Amniotic epithelial cell (primary cell): Measurements from ENCODE around the gene RBBP8NL.

Source experiments
- DNase-seq: peaks from one replicate; pipeline ENCODE4 v3.0.0-alpha.2; 2010; ENCODE audit warnings: low read depth

RBBP8NL gene

DNA sequence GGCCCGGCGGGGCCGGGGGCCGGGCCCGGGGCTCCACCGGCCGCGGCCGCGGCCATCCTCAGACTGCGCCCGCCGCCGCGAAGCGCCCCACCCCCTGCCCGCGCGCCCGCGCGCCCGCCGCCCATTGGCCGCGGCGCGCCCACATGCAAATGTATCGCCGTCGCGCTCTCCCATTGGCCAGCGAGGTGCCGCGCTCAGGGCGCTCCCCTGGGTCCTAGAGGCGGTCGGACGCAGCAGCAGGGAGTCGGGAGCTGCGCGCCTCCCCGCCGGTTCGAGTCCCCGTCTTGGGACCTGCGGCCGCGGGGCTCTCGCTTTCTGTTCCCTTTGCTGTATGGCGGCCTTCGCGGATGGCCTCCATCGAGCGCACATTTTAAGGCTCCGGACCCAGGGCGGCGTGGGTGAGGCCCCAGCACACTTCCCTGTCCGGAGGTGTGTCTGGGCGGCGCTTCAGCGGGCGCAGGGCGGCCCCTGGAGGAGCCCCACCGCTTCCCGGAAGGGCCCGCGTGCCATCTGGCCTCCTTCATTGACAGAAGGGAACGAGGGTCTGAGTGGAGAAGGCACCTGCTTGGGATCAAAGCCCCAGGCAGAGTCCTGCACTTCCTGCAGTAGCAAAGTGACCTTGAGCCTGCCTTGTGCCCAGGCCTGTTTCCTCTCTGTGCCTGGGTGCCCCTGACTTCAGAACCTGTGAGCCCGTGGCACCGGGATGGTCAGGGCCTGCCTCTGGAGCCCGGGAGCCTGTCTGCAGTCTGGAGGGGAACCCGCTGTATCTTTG, 19.9 kb downstream of the RBBP8NL start, which contains the start of gene CABLES2:
Gene CABLES2 (minus strand): TSS at position 65 of the 772 bp plus-strand sequence. CDS start 9 bp downstream, at position 56.
- DNase-seq = peak; percentile 89

DNA sequence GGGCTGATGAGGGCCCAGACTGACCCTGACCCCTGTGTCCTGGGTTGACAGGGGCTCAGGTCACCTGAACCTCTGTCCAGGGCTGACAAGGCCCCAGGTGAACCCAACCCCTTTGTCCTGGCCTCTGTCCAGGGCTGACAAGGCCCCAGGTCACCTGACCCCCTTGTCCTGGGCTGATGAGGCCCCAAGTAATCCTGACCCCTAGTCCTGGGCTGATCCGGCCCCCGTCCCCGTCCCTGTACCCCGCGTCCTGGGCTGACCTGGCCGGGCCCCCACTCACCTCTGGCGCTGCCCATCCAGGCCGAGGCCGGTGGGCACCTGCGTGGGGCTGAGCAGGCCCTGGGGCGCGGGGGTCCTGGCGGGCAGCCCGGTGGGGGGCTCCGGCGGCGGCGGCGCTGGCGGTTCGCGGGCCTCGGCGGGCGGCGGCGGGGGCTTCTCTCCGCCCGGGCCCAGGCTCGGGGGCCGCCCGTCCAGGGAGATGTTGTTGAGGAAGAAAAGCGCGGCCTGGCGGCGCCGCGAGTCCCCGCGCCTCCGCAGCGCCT, 20.6 kb downstream of the RBBP8NL start:
- DNase-seq = no peak

DNA sequence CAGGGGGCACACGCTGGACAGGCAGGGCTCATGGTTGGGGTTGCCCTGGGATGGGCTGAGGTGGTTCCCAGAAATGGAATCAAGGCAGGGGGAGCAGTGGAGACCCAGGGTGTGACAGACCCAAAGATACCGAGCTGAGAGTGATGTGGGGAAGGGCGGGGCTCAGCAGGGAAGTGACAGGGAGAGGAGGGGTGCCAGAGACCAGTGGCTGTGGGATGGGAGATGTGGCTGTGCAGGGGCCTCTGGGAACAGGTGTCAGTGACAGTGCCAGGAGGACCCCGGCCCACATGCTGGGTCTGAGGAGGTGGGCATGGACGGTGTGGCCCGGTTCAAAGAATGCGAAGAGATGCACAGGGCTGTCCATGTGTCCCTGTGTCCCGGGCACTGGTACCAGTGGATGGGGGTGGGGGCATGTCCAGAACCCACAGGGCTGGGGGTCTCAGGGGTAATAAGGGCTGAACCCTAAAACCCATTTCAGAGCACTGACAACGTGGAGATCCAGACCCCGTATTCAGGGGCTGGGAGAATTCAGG, 21.3 kb downstream of the RBBP8NL start:
- no peak for DNase-seq

DNA sequence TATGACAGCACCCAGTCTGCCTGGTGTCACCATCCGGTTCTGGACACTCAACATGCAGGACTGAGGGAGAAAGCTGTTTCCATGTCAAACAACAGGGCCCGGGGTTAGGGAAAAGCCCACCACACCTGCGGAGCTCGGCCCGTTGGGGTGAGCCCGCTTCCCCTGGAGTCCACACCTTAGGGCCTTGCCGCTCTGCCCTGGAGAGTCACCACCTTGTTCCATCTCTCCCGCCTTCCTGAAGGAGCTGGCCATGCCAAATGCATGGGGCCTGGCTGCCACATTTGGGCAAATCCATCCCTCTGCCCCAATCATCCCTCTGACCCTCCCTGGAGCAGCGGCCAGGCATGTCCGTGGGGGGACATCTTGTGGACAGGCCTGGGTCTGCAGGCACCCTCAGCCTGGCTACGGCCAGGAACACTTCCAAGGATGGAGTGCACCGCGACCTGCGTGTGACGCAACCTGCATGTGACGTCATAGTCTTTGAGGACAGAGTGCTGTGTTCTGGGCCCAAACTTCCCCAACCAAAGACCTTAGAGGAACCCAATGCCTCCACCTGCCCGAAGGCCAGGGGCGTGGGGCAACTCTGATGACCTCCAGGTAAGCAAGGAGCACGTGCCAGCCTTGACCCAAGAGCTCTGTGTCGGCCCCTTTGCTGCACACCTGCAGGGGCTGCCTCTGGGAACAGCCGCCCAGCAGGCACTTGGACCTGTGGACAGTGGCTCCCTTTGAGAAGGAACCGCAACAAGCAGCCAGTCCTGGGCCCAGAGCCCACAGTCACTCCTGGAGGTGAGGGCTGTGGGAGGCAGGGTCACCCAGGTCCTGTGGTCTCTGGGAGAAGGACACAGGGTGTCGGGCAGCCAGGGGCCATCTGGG, 22.0 kb downstream of the RBBP8NL start:
- DNase-seq = peak; percentile 59

DNA sequence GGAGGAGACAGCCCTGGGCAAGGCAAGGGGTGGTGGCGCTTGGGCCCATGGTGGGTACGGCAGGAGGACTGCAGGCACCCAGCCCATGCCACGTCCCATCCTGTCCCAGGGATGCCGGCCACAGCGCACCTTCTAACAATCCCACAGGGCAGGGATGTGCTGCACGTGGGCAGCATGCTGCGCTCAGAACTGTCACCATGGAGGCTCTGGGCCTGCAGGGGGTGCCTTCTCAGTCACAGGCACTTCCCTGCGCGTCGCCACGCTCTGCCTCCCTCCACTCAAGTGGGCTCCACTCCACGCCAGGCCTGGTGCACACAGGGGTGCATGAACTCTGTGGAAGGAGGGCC, 22.6 kb downstream of the RBBP8NL start:
- DNase-seq = no peak

DNA sequence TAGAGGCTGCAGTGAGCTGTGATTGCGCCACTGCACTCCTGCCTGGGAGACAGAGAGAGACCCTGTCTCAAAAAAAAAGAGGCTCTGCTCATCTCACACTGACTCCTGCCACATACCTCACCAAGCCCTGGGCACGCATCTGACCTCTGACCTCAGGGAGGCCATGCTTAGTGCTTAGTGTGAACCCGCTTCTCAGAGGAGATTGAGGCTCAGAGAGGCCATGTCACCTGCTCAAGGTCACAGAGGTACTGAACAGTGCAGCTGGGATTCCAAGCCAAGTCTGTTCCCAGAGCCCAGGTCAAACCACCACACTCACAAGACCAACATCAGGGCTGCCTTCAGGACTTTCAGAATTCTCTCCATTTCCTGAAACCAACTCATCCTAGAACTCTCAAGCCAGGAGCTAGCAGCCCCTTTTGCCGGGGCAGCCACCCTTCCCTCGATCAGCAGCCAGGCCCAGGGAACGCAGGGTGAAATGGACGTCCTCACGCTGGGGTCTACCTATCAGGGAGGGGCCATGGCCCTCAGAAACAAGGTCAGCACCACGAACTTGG, 23.1 kb downstream of the RBBP8NL start:
- no peak for DNase-seq

DNA sequence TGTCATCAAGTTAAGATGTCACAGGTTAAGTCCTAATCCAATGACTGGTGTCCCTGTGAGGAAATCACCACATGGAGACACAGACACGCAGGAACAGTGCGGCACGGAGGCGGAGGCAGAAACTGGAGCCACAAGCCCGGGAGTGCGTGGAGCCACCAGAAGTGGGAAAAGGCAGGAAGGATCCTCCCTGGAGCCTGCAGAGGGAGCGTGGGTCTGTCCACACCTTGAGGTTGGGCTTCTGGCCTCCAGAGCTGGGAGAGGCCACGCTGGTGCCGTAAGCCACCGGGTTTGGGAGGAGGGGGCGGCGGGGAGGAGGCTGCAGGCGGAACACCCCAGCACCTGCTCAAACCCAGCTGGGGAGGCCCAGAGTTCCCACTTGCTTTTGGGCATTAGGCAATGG, 24.0 kb downstream of the RBBP8NL start:
- no peak for DNase-seq

DNA sequence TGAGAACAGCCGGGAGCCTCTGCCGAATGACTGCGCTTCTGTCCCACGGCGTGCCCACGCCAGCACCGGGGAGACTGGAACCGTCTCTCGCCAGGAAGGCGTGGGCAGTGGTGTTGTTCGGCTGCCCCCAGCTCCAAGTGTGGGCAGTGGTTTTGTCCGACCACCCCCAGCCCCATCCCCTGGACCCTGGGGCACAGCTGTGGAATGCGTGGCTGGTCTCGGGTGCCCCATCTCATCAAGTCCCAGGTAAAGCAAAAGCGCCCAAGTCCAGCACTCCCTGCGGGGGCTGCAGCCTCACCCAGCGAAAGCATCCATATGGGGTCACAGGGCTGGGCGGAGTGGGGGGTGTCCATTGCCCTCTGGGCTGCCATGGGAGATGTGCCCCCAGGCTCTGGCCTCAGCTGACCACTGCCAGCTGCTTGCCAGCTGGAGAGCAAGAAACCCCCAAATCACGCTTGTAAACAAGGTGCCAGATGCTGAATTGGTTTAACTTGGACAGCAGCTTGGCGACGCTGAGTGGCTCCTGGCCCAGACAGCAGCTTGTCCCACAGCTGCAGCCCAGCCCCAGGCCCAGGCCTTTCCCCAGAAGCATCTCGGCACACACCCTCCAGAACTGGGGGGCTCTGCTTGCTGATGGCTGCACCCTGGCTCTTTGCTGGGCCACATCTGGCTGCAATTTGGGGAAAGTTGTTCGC, 24.7 kb downstream of the RBBP8NL start:
- no peak for DNase-seq

DNA sequence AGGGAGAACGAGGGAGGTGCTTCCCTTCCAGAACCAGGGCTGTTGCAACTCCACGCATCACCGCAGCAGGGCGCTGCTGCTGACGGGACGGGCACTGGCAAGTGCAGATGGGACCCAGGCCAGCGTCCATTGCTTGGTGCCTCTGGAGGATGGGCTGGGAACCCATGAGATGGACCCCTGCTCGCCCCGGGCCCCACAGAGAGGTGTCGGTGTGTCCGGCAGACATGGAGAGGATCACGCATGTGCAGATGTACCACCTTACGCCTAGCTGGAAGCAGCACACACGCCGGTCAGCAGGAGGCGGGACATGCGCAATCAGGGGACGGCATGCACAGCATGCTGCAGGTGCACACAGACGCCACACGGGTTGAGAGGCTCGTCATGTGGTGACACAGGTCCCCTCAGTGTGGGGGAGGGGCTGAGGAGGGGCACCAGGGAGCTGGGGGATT, 26.0 kb downstream of the RBBP8NL start:
- no peak for DNase-seq

DNA sequence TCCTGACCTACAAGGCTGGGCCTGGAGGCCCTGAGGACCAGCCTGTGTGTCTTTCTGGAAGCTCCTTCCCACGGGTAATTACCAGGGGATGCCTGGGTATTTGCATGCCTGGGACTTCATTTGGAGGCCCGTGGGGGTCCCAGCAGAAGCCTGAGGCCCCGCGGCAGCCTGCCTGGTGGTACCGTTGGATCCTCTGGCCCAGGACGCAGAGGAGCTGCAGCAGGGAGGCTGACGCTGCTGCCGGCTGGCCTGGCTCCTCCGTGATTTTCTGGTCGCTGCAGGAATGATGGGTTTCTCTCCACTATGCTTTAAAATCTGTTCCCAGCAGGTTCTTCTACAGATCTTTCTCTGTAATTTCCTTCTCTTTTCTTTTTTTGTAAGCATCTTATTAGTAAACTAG, 26.8 kb downstream of the RBBP8NL start:
- DNase-seq = no peak

DNA sequence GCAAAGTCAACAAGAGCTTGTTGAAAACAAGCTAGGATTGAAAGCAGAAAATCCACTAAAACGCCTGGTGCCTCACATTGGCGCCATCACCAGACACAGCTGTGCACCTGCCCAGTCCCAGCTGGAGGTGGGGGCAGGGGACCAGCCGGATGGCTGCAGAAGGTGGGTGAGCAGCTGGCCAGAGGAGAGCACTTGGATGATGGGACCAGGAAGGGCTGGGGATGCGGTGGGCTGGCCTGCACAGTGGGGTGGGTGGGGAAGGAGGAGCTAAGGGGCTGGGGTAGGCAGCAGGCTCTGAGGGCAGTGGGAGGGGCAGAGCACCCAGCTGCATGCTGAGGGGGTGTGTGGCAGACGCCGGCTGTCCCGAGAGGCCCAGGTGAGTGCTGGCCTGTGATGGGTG, 27.3 kb downstream of the RBBP8NL start:
- no peak for DNase-seq

DNA sequence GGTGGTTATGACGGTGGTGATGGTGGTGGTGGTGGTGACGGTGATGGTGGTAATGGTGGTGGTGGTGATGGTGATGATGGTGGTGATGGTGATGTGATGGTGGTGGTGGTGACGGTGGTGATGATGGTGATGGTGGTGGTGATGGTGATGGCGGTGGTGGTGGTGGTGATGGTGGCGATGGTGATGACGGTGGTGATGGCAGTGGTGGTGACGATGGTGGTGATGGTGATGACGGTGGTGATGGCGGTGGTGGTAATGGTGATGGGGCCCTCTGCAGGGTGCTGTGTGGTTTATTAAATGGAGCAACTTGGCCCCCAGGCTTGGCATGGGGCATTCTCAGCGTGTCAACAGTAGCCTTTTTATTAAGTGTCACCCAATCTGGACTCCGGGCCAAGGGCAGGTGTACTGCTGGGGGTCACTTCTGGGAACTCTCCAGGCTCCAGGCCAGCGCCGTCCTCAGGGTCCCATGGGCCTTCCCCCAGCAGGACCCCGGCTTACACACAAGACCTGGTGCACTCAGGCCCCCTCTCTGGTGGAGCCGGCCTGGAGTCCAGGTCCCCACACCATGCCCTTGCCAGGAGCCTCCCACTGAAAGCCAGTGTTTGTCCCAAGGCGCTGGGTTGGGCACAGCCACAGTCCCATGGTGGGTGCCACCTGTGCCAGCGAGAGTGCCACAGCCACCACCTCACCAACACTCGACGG, 29.1 kb downstream of the RBBP8NL start:
- DNase-seq = no peak

DNA sequence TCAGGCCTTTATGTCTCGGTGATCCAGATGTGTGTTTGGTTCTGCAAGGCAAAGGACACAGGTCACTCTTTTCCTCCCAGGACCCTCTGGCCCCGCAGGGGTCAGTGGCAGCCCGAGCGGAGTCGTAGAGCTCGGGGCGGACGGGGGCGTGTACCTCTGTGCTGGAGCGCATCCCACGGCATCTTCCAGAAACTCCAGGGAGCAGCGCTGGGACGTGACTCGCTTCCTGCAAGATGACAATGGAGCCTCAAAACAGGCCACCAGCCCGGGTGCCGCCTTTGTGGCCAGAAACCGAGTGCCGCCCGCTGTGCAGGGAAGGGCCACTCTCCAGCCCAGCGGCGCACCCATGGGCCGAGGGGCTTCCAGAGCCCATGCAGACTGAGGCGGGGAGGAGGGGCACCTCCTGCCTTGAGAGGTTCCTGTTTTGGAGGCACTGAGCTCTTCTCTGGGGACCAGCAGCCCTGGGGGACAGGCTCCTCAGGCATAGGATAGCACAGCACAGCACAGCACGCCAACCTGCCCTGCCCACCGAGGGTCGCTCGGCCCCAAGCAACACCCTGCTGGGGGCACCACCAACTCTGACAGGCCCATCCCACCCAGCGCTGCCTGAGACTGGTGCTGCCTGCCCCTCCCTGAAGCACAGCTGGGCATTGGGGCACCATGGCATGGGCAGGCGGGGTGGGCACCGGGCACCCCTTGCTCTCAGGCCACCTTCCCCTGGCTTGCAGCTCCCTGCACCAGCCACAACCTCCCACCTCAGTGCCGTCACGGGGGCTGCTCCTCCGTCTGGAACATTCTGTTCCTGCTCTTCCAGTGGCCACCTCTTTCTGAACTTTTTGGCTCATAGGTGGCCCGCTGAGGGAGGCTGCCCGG, 30.7 kb downstream of the RBBP8NL start:
- DNase-seq = no peak

DNA sequence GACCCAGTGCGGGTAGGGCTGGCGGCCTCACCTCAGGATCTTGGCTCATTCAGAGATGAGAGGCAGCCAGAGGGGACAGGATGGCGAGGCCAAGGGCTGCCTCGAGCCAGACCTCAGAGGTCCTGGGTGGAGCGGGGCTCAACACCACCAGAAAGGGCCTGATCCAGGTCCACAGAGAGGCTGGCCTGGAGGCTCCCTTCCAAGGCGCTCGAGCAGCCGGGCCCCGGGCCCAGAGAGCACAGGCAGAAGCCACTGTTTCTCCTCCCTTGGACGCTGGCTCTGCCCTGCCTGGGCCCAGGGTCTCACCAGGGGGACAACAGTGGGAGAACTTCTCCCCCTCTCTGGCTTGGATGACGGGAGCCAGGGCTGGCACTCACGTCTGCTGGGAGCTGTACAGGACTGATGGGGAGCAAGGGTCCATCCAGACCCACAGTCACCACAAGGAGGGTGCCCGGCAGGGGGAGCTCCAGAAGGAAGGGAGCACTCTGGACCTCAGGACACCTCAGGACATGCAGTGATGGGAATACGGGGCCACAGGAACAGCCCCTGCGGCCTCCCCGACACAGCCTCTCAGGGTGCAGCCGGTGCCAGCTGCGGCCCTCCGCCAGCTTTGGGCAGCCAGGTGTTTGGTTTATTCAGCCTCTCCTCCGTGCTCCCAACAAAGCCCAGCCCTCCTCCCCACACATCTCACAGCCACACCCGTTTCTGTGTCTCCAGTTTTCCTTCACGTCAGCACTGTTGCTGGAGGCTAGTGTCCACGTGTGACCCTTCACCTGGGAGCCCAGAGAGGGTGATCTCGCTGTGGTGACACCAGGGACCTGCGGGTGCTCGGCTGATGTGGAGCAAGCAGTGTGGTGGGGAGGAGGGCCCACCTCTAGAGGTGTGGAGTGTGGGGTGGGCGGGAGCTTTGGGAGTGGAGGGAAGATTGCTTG, 31.8 kb downstream of the RBBP8NL start:
- no peak for DNase-seq

DNA sequence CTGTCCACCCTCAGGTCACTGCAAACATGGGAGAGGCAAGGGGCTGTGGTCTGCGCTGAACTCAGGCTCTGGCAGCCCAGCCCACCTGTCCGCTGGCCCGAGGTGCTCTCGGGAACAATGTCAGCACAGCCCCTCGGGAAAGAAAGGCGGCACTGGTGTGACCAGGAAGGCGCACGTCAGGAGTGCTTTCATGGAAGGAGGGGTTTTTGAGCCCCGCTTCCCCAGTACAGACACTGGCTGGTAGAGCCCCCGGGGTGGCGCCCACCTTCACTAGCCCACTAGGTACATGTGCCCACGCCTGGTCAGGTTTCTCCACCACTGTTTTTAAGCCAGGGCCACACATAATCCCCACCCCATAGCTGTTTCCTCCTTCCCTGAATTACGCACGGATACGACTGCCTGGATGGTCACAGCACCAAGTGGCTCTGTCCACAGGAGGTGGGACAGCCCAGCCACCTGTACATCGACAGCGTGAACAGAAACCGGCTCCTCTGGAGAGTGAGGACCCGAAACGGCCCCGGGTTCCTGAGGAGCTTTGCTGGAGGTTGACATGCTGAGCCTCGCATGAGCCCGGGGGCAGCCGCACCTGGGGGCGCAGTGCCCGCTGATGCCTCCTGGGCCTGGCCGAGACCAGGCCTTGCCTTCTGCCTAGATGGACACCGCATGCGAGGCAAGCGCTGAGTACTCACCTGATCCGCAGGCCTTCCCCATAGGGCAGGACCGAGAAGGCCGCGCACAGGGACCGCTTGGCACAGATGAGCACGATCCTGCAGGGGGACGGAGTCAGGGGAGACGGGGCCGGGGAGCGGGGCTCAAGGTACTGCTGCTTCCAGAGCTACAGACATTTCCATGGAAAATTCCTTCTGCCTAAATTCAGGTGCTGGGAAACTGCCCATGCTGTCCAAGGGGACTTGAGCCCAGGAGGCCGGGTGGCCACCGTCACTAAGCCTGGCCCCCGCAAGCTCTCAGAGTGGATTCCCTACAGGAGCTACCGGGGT, 32.8 kb downstream of the RBBP8NL start:
- DNase-seq = no peak

DNA sequence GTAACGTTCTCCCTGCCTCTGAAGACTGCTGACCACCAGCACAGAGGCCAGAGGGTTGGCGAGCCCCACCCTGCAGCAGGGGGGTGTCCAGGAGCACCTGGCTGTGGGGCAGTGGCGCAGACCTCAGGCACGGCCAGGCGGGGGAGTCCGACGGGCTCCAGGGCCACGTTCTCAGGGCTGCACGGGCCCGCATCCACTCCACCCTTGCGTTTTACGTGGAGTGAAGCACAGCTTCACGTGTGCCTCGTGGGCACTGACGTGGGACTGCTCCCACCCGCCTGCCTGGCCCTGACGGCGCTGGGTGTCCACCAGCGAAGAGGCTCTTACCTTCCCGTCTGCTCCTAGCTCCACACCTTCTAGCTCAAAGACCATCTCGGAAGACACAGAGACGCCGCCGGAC, 33.5 kb downstream of the RBBP8NL start:
- no peak for DNase-seq

DNA sequence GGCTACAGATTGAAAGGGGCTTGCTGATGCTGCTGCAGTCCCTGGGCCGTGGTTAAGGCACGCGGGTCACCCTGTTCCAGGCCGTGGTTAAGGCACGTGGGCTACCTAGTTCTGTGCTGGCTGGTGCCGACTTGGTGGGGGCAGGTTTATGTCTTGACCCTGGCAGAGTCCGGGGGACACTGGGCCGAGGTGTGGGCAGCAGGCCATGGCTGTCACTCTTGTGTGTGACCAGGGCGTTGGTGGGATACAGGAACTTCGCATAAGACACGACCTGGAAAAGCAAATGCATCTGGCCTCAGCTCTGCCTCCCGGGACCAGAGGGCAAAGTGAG, 34.0 kb downstream of the RBBP8NL start:
- DNase-seq = no peak
